OCI-M2 (cell line): ENCODE data around the gene PRRX2.

ENCODE experiments used
- DNase-seq: peaks from one replicate; lab custom pipeline; 2025; ENCODE audit not compliant: unreplicated experiment; lab: John Stamatoyannopoulos, UW

Gene PRRX2

DNA sequence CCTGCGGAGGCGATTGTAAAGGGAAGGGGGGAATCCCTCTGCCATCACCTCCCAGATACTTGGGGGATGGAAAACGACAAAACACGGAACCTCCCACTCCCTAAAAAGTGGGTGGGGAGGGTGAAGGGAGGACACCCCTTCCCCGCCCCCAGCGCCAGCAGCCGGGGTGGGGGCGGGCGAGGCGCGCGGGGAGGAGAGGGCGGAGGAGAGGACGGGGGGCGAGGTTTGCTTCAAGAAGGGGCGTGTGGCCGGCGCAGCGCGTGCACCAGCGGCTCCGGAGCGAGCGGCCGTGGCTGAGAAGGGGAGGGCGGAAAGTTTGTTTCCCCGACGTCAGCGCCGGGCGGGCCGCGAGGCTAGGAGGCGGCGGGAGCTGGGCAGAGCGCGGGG, at the start of gene PRRX2:
Gene PRRX2 (plus strand): TSS at position 259 of the 387 bp plus-strand sequence. CDS start 221 bp downstream, outside the sequence.
- DNase-seq, result no peak

DNA sequence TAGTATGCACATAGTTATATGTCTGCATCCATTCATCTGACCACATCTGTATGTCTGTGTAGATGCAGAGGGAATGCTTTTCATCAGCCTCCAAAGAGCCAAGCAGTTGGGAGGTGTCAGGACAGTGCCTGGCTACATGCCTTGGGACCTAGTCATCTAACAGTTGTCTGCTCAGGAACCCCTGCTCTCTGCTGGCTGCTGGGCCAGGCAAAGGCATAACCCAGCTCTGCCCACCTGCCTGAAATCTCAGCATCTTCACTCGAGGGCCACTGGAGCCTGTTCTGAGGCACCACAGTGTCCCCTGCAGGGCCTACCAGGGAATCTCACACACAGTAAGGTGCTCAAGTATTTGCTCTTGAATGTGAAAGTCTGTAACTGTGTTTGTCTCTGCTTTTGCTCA, 48.3 kb upstream of the PRRX2 start:
- no peak for DNase-seq

DNA sequence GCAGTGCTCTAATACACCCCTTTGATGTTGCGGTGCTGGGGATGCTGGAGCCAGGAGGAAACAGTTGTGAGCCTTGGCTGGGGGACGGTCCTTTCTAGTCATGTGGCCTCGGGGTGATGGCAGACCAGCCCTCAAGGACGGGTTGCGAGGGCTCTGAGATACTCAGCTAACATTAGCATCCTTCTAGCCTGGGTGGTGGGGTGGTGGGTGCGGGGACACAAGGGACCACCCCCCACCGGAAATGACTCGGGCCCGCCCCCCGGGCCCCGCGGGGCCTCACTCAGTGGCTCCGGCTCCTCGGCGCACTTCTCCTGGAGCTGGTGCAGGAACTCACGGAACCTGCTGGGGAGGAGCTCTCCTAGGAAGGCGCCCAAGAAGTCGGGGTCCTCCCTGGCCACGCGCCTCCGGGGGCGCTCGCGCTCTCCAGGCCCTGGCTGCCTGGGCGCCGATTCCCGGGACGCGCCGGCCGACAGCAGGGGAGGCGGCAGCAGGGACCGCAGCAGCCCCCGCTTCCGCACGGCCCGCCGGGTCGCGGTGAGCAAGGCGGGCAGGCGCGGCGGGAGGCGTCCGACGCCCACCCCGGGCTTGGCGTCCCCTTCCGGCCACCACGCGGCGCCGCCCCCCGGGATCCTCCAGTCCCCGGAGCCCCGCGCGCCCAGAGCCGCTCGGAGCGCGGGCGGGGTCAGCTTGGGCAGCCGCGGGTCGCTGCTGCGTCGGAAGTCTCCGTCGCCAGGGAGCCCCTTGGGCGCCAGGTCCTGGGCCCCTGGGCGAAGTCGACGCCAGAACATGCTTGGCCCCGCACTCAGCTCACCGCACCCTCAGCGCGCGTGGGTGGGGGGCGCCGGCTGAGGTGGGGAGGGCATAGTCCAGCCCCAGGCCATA, 45.4 kb upstream of the PRRX2 start:
- no peak for DNase-seq

DNA sequence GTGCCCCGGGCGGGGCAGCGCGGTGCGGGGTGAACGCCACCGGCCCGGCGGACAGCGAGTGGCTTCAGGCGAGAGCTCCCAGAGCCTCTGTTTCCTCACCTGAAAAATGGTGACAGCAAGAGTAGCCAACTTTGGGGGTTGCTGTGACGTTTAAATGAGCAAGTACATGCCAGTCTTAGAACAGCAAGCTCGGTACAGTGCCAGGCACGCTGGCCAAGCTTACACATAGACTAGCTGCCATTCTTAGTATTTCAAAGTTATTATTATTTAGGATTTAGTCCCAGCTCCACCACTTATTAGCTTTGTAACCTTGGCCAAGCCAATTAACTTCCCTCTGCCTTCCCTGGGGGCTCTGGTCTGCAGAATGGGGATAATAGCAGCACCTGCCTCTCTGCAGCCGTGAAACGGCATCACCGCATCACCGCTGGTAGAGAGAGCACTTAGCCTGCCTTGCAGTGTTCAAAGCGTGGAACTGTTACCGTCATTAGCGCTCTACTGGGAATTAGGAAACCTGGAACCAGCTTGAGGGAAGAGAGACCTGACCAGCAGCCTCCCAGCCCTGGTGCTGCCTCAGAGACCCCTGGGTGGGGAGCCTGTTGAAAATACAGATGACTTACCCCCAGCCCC, 44.7 kb upstream of the PRRX2 start, which contains the start of gene C9orf50:
Gene C9orf50 (minus strand): TSS at position 433 of the 627 bp plus-strand sequence. CDS start 527 bp downstream, outside the sequence.
- no peak for DNase-seq

DNA sequence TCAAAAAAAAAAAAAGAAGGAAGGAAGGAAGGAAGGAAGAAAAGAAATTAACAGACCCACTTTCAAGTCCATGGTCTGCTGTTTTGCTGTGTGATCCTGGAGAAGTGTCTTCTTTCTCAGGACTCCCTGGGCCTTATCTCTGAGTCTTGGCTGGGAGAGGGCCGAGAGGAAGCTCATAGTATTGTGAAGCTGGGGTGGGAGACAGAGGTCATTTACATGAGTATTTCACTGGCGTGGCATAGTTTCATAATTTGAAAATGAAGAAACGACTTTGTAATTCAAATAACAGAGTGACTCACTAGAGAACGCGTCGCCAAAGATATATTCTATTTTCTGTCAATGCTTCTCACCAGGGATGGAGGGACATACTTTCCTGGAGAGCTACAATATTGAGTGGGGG, 42.1 kb upstream of the PRRX2 start:
- no peak for DNase-seq

DNA sequence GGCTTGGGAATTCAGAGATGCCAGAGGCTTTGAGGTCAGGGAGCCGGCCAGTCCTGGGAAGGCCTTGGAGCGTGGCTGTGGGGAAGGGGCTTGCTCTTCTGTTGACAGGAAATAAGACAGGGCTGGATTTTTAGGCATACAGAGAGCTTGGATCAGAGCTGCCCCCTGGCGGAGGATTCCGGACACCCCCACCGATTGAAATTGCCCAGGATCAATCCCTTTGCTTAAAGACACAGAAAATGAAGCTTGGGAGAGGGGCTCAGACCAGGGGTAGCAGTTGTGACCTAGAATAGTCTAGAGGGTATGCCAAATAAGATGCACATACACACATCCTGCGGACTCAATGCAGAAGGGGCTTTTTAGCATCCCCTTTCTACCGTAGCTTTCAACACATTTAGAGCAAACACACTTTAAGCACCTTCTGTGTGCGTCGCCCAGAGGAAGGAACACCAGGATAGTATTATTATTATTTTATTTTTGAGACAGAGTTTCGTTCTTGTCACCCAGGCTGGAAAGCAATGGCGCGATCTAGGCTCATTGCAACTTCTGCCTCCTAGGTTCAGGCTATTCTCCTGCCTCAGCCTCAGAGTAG, 41.2 kb upstream of the PRRX2 start:
- DNase-seq, result peak; percentile 16

DNA sequence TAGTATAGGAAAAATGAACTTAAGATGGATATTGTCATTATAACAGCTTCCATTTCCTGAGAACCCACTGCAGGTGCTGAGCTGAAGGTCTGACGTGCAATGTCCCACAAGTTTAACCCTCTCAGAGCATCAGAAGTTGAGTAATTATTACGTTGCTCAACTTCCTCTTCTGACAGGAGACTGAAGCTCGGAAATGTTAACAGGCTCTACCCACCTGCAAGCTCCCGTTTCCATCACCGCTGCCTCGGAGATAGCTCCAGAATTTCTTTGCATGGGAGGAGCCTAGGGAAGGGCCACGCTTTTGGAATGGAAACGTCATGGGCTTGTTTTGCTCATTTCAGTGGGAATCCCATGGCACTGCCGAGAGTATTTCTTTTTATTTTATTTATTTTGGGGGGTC, 40.5 kb upstream of the PRRX2 start:
- DNase-seq, result no peak

DNA sequence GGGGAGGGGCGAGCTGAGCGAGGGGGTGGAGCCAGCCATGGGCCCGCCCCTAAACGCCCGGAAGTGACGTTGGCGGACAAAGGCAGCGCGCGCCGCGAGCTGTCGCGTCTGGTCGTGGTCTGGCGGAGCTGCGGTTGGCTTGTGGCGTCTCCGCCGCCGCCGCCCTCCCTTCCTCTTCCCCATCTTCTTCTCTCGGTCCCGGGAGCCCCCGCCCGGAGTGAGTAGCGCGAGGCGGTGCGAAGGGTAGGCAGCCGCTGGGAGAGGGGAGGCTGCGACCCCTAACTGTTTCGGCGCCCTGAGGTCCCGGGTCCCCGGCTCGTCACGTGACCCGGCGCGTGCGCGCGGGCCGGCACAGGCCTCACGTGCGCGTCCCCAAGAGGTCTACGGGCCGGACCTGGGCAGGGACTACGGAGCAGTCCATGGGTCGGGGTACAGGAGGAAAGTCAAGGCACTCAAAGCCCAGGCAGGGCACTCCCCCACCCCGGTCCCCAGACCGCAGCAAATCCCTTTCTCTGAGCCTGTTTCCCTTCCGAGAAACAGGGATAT, 39.3 kb upstream of the PRRX2 start, which contains the start of gene NTMT1:
Gene NTMT1 (plus strand): TSS at position 85 of the 546 bp plus-strand sequence. CDS start 6,541 bp downstream, outside the sequence.
- DNase-seq, result peak; percentile 14

DNA sequence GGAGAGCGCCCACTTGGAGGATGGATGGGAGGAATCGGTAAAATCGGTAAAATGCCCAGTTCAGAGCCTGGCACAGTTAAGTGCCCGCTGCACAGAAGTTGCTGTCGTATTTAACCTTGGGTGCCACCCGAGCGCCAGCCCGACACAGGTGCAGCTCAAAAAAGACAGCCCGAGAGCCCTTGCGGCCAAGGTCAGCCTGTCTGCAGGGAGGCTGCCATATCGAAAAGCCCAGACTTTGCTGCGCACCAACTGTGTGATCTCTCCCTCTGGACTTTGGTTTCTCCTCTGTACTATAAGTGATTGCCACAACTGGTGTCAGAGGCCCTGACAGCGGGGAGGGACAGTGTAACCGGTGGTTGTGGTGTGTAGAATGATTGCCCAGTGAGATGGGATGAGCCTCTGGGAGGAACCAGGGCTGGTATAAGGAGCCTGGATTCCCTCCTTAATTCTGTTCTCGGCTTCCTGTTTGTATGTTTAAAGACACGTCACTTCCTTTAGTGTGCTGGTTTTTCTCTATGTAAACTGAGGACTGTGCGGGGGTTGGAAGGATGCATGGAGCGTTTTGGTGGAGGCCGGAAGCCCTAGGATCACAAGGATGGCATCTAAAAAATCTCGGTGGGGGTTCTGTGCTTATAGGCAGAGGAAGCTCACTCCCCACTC, 38.7 kb upstream of the PRRX2 start:
- DNase-seq, result no peak

DNA sequence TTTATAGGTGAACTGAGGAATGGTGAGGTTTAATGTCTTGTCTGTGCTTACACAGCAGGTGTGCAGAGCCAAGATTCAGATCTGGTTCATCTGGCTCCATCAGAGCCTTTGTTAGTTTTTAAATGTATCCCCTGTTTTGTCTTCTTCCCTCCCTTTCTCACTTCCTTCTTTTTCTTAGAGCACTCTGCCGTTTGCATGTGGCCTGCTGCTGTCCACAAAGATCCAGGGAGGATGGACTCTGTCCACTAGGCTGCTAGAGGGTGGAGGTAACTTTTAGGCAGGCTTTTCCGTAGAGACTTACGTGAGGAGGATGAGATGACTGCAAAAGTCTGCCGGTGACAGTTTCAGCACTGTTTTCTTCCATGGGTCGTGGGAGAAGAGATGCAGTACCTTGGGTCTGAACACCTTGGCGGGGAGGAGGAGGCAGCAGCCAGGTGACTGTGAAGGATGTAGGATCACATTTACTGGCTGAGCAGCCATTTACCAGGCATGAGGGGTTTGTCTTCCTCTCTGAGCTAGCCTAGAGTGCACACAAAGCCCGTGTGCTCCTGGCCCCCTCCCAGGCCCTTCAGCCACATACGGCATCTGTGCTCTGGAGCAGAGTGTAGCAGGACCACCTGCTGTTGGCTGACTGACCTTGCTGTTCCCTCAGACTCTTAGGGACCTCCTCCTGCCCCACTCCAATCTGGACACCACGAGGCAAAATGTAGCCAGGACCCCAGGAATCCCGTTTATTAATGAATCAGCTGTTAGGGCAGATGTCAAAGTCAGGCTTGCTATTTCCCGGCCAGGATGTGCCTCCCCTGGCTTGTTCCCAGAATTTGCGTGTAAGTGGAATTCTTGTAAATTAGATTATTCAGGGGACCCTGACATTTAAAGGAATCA, 37.6 kb upstream of the PRRX2 start:
- no peak for DNase-seq

DNA sequence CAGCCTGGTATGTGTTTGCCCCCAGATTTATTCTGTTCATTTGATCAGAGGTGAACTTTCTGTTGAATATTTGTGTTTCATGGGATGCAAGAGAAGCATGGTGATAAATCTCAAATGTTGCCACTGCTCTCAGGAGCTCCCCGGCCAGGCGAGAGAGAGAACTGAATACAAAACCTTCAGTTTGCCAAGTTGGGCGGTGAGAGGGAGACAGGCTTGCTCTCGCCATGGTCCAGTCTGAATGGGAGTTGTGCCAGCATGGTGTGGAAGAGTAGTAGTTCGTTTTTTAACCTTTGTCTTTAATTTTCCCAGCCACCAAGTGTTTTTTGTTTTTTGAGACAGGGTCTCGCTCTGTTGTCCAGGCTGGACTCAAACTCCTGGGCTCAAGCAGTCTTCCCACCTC, 36.7 kb upstream of the PRRX2 start:
- no peak for DNase-seq

DNA sequence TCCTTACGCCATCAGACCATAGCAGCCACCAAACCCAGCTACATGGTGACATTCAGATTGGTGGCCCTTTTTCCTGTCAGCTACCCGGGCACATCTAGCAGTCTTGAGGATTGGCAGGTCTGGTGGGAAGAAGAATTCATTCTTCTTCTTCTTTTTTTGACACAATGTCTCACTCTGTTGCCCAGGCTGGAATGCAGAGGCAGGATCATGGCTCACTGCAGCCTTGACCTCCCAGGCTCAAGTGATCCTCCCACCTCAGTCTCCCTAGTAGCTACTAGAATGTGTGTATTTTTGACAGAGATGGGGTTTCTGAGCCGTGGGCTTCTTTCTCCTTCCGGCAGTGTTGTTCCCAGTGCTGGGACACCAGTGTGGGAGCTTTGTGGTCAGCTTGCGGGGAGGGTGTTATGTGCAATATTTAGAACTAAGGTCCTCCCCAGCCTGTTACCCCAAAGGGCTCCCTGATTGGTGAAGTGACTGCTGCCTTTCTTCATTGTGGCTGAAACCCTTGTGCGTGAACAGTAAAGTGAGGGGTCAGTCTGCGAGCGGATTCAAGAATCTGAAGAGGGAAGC, 36.1 kb upstream of the PRRX2 start:
- DNase-seq, result no peak

DNA sequence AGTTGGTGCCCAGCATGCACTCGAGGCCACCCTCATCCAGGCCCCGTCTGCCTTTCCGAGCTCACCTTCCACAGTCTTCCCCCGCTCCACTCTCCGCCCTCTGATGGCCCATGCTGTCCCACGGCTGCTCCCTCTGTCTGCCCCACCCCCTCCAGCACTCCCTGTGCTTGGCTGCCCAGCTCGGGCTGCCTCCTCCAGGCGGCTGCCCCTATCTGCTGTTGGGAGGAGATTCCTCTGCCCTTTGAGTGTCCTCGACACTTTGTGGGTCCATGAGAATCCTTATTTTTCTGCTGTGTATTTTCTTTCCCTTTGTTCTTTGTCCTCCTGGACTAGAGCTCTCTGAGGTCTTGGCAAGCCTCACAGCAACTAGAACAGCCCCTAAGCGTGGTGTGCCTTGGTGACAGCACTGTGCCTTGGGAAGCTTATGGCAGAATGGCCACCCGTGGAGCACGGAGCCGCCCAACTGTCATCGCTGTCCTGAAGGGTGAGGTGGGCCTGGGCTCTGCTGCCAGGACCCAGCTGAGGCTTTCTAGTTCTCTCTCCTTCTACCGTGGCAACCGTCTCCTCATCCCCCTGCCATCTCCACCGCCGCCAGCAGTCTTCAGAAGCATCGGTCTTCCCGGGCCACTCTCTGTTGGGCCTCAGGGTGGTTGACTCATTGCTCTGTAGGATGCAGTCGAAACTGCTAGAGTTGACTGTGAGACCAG, 34.3 kb upstream of the PRRX2 start:
- DNase-seq, result no peak

DNA sequence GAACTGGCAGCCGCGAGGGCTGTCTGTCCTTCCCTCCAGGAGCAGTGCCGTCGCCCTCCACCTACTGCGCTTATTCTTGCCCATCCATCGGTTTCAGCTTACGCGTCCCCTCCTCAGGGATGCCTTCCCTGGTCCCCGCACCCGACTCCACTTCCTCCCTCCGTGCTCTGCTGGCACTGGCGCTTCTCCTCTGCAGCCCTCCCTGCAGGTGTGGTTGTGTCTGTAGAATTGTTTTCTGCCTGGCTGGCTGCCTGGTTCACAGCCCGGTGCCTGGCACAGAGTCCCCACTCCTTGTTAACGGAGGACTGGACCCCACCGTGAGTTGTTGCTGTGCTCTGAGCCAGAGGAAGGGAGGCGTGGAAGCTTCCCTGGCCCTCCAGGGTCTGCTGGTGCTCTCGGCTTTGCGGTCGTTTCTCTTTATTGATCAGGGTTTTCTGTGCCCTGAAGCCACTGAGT, 33.7 kb upstream of the PRRX2 start:
- DNase-seq, result no peak

DNA sequence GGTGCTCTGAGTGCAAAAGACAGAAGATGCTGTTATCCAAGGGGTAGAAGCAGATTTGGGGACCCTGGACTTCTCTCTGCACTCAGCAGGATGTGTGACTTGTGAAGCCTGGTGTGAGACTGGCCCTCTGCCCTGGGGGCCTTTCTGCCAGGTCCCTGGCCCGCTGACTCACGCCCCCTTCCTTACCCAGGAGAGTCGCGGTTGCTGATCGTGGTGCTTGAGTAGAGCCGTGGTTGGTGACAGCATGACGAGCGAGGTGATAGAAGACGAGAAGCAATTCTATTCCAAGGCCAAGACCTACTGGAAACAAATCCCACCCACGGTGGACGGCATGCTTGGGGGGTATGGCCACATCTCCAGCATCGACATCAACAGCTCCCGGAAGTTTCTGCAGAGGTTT, 33.0 kb upstream of the PRRX2 start:
- no peak for DNase-seq

DNA sequence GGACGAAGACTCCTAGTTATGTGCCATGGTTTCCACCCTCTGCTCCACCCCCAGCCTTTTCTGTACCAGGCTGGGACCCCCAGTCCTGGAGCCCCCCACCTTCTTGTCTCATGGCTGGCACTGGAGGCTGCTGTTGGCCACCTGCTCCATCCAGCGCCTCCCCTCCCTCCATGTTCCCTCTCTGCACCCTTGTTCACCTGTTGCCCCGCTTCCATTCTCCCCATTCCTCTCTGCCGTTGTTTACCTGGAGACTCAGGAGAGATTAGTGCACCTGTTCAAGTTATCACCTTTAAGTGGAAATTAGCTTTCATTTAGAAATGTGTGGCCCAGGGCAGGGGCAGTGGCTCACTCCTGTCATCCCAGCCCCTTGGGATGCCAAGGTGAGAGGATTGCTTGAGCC, 32.2 kb upstream of the PRRX2 start:
- no peak for DNase-seq

DNA sequence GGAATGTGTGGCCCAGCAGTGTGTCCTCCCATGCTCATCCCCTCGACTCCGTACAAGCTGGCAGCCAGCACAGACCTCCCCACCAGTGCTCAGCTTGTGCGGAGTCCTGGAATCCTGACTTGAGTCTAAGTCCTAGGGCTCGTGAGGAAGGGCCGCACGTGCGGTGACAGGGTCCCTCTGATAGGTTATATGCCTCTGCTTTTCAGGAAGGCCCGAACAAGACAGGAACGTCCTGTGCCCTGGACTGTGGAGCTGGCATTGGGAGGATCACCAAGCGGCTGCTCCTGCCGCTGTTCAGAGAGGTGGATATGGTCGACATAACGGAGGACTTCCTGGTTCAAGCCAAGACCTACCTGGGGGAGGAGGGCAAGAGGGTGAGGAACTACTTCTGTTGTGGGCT, 31.6 kb upstream of the PRRX2 start:
- DNase-seq, result no peak

DNA sequence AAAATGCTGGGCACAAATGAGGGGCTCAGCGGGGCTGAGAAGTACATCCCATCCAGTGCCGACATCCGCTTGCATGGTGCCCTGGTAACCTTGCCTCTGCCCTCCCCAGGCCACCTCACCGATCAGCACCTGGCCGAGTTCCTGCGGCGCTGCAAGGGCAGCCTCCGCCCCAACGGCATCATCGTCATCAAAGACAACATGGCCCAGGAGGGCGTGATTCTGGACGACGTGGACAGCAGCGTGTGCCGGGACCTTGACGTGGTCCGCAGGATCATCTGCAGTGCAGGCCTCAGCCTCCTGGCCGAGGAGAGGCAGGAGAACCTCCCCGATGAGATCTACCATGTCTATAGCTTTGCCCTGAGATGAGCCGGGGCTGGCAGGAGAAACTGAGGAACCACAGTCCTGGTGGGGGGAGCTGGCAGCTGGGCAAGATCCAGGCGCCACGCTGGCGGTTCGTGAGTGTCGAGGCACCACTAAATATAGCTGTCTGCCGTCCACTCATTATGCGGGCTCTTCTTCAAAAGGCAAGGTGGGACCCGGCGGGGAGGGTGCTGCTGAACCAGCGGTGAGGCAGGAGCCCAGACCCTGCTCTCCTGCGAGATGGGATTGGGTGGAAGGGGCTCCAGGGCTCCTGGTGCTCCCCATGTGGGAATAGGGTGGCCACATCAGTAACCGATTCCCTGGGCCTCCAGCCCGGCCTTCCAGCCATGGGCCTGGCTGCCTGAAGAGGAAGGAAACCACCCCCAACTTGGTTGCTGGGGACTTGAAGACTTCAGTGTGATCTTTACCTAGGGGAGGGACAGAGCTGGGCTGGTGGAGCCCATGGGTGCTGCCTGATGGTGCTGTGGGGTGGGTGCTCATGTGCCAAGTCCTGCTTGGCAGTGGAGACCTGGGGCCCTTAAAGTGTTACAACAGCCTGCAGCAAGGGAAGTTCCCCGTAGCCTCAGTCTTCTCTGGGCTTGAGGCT, 30.1 kb upstream of the PRRX2 start:
- no peak for DNase-seq
